ENCODE results near the gene WNT7B. TPM values are rescaled to one million over a fixed set of nuclear protein-coding genes. Genes with fewer than 3 reads are reported as not detected.

Gene WNT7B
- total RNA-seq, 2 donors from 2014 or later: 7.5 to 7.7 TPM

GRCh38 chr22:45938913-45939312 is 38.0 kb downstream of the WNT7B start:
- intact Hi-C loops (cut with DNase I): no loop called here
- Histone ChIP-seq H3K4me1 (replicated peaks) (peaks cover 8% of the 10 kb centered on the region), H3K27me3 (replicated peaks; ENCODE audit: insufficient read depth) (no peaks in the 10 kb centered on the region), H3K4me3 (no peak overlapping the region), H3K36me3 (no peaks in the 10 kb centered on the region), H3K9me3 (no peaks in the 10 kb centered on the region), H3K27ac (no peak overlapping the region)
- WGBS: 91% methylated on average over 3 of the region's 3 CpGs
- no peak for DNase-seq (ENCODE audit: low spot score)
- TF ChIP-seq CTCF (IDR thresholded peaks at IDR 0.05) (no peak), POLR2A (IDR thresholded peaks at IDR 0.05) (no peak), POLR2AphosphoS5 (IDR thresholded peaks at IDR 0.05) (no peak)

- 95% methylated on average over 8 of the region's 8 CpGs for WGBS
- TF ChIP-seq CTCF (IDR thresholded peaks at IDR 0.05) (no peak), POLR2A (IDR thresholded peaks at IDR 0.05) (no peak), POLR2AphosphoS5 (IDR thresholded peaks at IDR 0.05) (no peak)
- intact Hi-C loops (cut with DNase I): no loop called here
- Histone ChIP-seq H3K9me3 (no peaks in the 10 kb centered on the region), H3K4me3 (no peak overlapping the region), H3K4me1 (replicated peaks) (peaks cover 8% of the 10 kb centered on the region), H3K36me3 (no peaks in the 10 kb centered on the region), H3K27me3 (replicated peaks; ENCODE audit: insufficient read depth) (no peaks in the 10 kb centered on the region), H3K27ac (no peak overlapping the region)
- DNase-seq (ENCODE audit: low spot score): no peak
Observed at GRCh38 chr22:45937960-45938359, 39.0 kb downstream of the WNT7B start.

- no peak for TF ChIP-seq CTCF (IDR thresholded peaks at IDR 0.05)
- no peak for TF ChIP-seq POLR2A (IDR thresholded peaks at IDR 0.05)
- no peak for TF ChIP-seq POLR2AphosphoS5 (IDR thresholded peaks at IDR 0.05)
- WGBS: 89% methylated on average over 6 of the region's 6 CpGs
- H3K27me3 ChIP-seq (replicated peaks; ENCODE audit: insufficient read depth): no peaks in the 10 kb centered on the region
Observed at GRCh38 chr22:45935573-45935972, 41.4 kb downstream of the WNT7B start.

GRCh38 chr22:45934659-45935341 is 42.2 kb downstream of the WNT7B start:
- Histone ChIP-seq H3K27ac (no peak overlapping the region), H3K9me3 (no peaks in the 10 kb centered on the region), H3K4me3 (no peak overlapping the region), H3K27me3 (replicated peaks; ENCODE audit: insufficient read depth) (no peaks in the 10 kb centered on the region), H3K4me1 (replicated peaks) (peaks cover 8% of the 10 kb centered on the region), H3K36me3 (no peaks in the 10 kb centered on the region)
- DNase-seq (ENCODE audit: low spot score): no peak
- WGBS: 8% methylated on average over 27 of the region's 27 CpGs
- TF ChIP-seq POLR2AphosphoS5 (IDR thresholded peaks at IDR 0.05): peak; percentile 48
- TF ChIP-seq CTCF (IDR thresholded peaks at IDR 0.05): no peak
- intact Hi-C loops (cut with DNase I): no loop called here

More at GRCh38 chr22:45935573-45935972, 41.4 kb downstream of the WNT7B start:
- intact Hi-C loops (cut with DNase I): no loop called here
- DNase-seq (ENCODE audit: low spot score): no peak
- H3K4me3 ChIP-seq: no peak overlapping the region
- H3K36me3 ChIP-seq: no peaks in the 10 kb centered on the region
- H3K27ac ChIP-seq: no peak overlapping the region
- no peaks in the 10 kb centered on the region for H3K9me3 ChIP-seq
- peaks cover 8% of the 10 kb centered on the region for H3K4me1 ChIP-seq (replicated peaks)

GRCh38 chr22:45934168-45934564 is 42.8 kb downstream of the WNT7B start:
- H3K36me3 ChIP-seq: no peaks in the 10 kb centered on the region
- TF ChIP-seq POLR2AphosphoS5 (IDR thresholded peaks at IDR 0.05) (no peak), POLR2A (IDR thresholded peaks at IDR 0.05) (no peak), CTCF (IDR thresholded peaks at IDR 0.05) (no peak)
- no peak for DNase-seq (ENCODE audit: low spot score)
- H3K9me3 ChIP-seq: no peaks in the 10 kb centered on the region
- WGBS: 73% methylated on average over 6 of the region's 6 CpGs
- intact Hi-C loops (cut with DNase I): no loop called here
- H3K4me3 ChIP-seq: no peak overlapping the region
- H3K27me3 ChIP-seq (replicated peaks; ENCODE audit: insufficient read depth): no peaks in the 10 kb centered on the region
- no peak overlapping the region for H3K27ac ChIP-seq
- H3K4me1 ChIP-seq (replicated peaks): peaks cover 8% of the 10 kb centered on the region
